Aorta (tissue), 5 donors: ENCODE results near the gene MOB1A. TPM values are rescaled to one million over a fixed set of nuclear protein-coding genes. Genes with fewer than 3 reads are reported as not detected.
"Not testable (repeated sequence)": the region's sequence is repeated elsewhere in the genome, so short reads cannot be mapped to it uniquely, and the experiment has no call there.

Experiments used
- ATAC-seq: fragments of 200-7000 bp; cut with Tn5 transposase; one replicate; pipeline ENCODE4 v1.9.1; 2022; ENCODE audit warnings: moderate library complexity; ENCODE audit not compliant: low FRiP score
- DNase-seq, 2 donors: peaks; one replicate each; pipeline ENCODE4 v3.0.0-alpha.2; 2020
- H3K27ac ChIP-seq, 2 donors: one replicate each; pipeline ENCODE4 v1.5.1; 2013; ENCODE audit warnings: low read length in 2 of 2, mild to moderate bottlenecking in 2 of 2, moderate library complexity in 2 of 2, control low read depth in 1 of 2, inconsistent platforms in 1 of 2, low read depth in 1 of 2
- H3K27me3 ChIP-seq, 2 donors: one replicate each; pipeline ENCODE4 v1.6.1; 2013; ENCODE audit warnings: control low read depth in 1 of 2, low read length in 1 of 2, mild to moderate bottlenecking in 1 of 2, moderate library complexity in 1 of 2; ENCODE audit not compliant: insufficient read depth in 2 of 2, control insufficient read depth in 1 of 2
- H3K36me3 ChIP-seq, 2 donors: one replicate each; pipeline ENCODE4 v1.6.1; 2013; ENCODE audit warnings: control low read depth in 1 of 2, low read length in 1 of 2, mild to moderate bottlenecking in 1 of 2; ENCODE audit not compliant: insufficient read depth in 2 of 2, control insufficient read depth in 1 of 2
- H3K4me1 ChIP-seq, 2 donors: one replicate each; pipeline ENCODE4 v1.6.1; 2013; ENCODE audit warnings: low read length in 2 of 2, control low read depth in 1 of 2, mild to moderate bottlenecking in 1 of 2, moderate library complexity in 1 of 2; ENCODE audit not compliant: insufficient read depth in 2 of 2, control insufficient read depth in 1 of 2
- H3K4me3 ChIP-seq, 2 donors: one replicate each; pipeline ENCODE4 v1.5.1; 2013; ENCODE audit warnings: low read length in 2 of 2, control low read depth in 1 of 2, mild to moderate bottlenecking in 1 of 2
- H3K9me3 ChIP-seq: one replicate; pipeline ENCODE4 v1.6.1; 2013; ENCODE audit warnings: mild to moderate bottlenecking, low read length; ENCODE audit not compliant: control insufficient read depth
- WGBS, 2 donors: extraction: QIAGEN DNeasy Blood & Tissue Kit; methylation state at CpG; one replicate each; pipeline ENCODE4 v1.1.7; 2013; 5-methylcytosine and 5-hydroxymethylcytosine counted together
- intact Hi-C, 2 donors: fragments of 100-400 bp; cut with DNase I; formaldehyde crosslinking; loops; one replicate each; pipeline versions ENCODE4 v1.14.2 to v1.15.0; 2022
- polyA plus RNA-seq, 2 donors: library from polyadenylated mRNA; stranded (reverse); fragments of 200-250 nt; gene quantifications; one replicate each; pipeline ENCODE4 v1.2.3, GENCODE V29; 2013
- total RNA-seq, 2 donors: library from RNA; stranded (reverse); fragmentation: NEBNext Ultra II Directional; extraction: Animal tissue kit (Norgen Biotek cat#: 25700); gene quantifications; one replicate each; pipeline ENCODE4 v1.2.1, GENCODE V29; 2021
- donor health status: healthy with polysubstance abuse.
- donor health status: Bipolar disorder and iron deficiency.
- donor health status: DM: no; HTN: no; CAD: no.
- donor health status: DM: no; HTN: no; CAD: no.
- donor health status: DM: yes; HTN: yes; CAD: no.

The MOB1A gene
- total and polyA plus RNA-seq, 4 donors, result 35.7 to 105 (median 76.3) TPM

GRCh38 chr2:74221091-74221490, 42.4 kb upstream of the MOB1A start:
- intact Hi-C loops, result no loop called here
- no peak overlapping the region for H3K27ac ChIP-seq
- no peaks in the 10 kb centered on the region for H3K9me3 ChIP-seq
- no peak for ATAC-seq
- 96 to 97% methylated on average over 6 of the region's 6 CpGs for WGBS, 2 donors
- no peak for DNase-seq
- H3K36me3 ChIP-seq, result peaks cover 0 to 10% of the 10 kb centered on the region in 2 donors
- no peak overlapping the region for H3K4me3 ChIP-seq
- H3K27me3 ChIP-seq, result no peaks in the 10 kb centered on the region
- peaks cover 3% of the 10 kb centered on the region in 2 donors for H3K4me1 ChIP-seq

DNA sequence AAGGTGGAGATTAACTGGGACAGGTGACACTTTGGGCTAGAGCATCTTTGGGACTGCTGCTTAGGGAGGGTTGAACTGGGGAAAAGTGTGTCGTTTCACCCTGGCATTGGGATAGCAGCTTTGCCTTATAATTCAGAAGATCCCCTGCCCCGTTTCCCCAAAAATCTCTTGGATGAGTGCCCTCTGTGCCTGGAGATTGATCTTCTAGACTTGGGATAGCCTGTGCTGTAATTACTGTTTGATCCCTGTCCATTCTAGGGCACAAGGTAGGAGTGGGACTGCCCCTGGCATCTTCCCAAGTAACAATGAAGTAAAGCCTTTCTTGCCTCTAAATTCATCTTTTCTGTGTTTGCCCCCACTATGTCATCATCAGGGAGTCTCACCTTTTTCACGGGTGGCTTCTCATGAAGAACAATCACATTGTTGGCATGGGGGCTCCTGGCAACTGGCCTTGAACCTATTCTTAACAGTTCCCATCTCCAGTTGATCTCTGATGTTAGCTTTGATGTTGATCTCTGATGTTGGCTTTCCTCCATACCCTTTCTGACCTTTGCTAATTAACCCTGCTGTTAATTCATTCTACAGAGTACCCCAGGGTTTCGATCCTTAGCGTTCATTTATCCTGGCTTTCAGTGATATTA, 41.3 kb upstream of the MOB1A start:
- intact Hi-C loops, result no loop called here
- Histone ChIP-seq H3K9me3 (no peaks in the 10 kb centered on the region), H3K27me3 (no peaks in the 10 kb centered on the region), H3K27ac (no peak overlapping the region), H3K4me1 (peaks cover 3% of the 10 kb centered on the region in 2 donors), H3K4me3 (no peak overlapping the region), H3K36me3 (peaks cover 0 to 10% of the 10 kb centered on the region in 2 donors)
- no peak for DNase-seq
- 86 to 90% methylated on average over 5 of the region's 5 CpGs for WGBS, 2 donors
- no peak for ATAC-seq

DNA sequence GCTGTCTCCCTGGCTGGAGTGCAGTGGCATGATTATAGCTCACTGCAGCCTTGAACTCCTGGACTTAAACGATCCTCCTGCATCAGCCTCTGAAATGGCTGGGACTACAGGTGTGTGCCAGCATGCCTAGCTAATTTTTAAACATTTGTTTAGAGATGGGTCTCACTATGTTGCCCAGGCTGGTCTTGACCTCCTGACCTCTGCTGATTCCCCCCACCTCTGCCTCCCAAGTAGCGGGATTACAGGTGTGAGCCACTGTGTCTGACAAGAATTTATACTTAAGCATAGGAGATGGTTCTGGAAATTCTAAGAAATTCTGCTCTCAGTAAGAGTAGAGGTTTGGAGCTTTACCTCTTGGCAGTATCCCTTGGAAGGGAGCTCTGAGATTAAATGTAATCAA, 38.0 kb upstream of the MOB1A start:
- Histone ChIP-seq H3K27ac (no peak overlapping the region), H3K27me3 (no peaks in the 10 kb centered on the region), H3K4me3 (no peak overlapping the region), H3K4me1 (no peaks in the 10 kb centered on the region), H3K9me3 (no peaks in the 10 kb centered on the region), H3K36me3 (peaks cover 4 to 16% of the 10 kb centered on the region in 2 donors)
- DNase-seq (no peak), ATAC-seq (no peak)
- 88 to 89% methylated on average over 2 of the region's 2 CpGs for WGBS, 2 donors
- intact Hi-C loops, result no loop called here

DNA sequence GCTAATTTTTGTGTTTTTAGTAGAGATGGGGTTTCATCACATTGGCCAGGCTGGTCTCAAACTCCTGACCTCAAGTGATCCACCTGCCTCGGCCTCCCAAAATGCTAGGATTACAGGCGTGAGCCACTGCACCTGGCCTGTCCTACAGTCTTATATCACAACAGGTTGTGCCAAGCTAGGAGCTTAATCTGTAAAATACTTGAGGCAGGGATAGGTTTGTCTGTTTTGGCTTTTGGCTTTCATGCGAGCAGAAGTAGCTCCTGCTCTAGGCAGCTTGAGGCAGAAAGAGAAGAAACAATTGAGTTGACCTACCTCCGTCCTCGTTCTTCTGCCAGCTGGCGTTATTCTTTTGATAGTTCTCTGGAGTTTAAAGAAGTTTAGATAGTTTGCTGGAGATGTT, 37.1 kb upstream of the MOB1A start:
- H3K9me3 ChIP-seq, H3K4me3 ChIP-seq, H3K27me3 ChIP-seq, H3K4me1 ChIP-seq, intact Hi-C loops, ATAC-seq, DNase-seq, H3K27ac ChIP-seq: not testable (repeated sequence)
- peaks cover 6 to 16% of the 10 kb centered on the region in 2 donors for H3K36me3 ChIP-seq
- 72 to 83% methylated on average over 6 of the region's 6 CpGs for WGBS, 2 donors

- Histone ChIP-seq H3K4me3 (no peak overlapping the region), H3K36me3 (peaks cover 6 to 7% of the 10 kb centered on the region in 2 donors), H3K9me3 (no peaks in the 10 kb centered on the region), H3K27ac (no peak overlapping the region), H3K4me1 (peaks cover 1 to 4% of the 10 kb centered on the region in 2 donors), H3K27me3 (no peaks in the 10 kb centered on the region)
- 76 to 79% methylated on average over 3 of the region's 3 CpGs for WGBS, 2 donors
- ATAC-seq (no peak), DNase-seq (no peak)
- intact Hi-C loops, result no loop called here
Observed at GRCh38 chr2:74212702-74213410, 34.2 kb upstream of the MOB1A start.

DNA sequence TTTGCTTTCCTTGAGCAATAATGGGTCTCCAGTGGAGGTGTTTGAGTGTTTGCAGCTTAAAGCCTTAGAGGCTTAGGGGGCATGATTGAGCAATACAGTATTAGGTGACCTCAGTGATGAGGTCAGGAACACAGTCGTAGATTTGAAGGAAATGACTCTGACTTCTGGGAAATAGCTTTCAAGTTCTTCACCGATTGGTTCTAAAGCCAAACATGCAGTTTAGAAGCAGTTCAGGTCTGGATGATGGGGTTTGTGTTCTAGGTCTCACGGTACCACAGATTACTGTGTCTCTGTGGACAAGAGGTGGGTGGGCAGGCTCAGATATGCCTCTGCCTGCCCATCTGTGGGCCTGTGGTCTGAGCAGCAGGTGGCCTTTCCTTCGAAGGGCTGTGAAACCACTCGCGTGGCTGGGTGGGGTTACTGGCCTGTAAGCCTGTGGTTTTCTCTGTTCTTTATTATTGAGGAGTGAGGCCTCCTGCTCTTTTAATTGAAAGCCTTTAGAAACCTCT, 27.6 kb upstream of the MOB1A start:
- intact Hi-C loops, result no loop called here
- DNase-seq (no peak), ATAC-seq (peak; percentile 19)
- Histone ChIP-seq H3K27me3 (no peaks in the 10 kb centered on the region), H3K4me3 (no peak overlapping the region), H3K27ac (peak overlapping the region in 1 of 2 donors; percentile 72), H3K9me3 (no peaks in the 10 kb centered on the region), H3K4me1 (peaks cover 4 to 7% of the 10 kb centered on the region in 2 donors), H3K36me3 (peaks cover 0 to 3% of the 10 kb centered on the region in 2 donors)
- WGBS, 2 donors, result 54 to 55% methylated on average over 6 of the region's 6 CpGs

- peaks cover 4 to 7% of the 10 kb centered on the region in 2 donors for H3K4me1 ChIP-seq
- intact Hi-C loops, result no loop called here
- H3K9me3 ChIP-seq, result no peaks in the 10 kb centered on the region
- peak overlapping the region in 1 of 2 donors; percentile 45 for H3K27ac ChIP-seq
- DNase-seq (no peak), ATAC-seq (no peak)
- no peaks in the 10 kb centered on the region for H3K27me3 ChIP-seq
- 70 to 72% methylated on average over 6 of the region's 6 CpGs for WGBS, 2 donors
- H3K36me3 ChIP-seq, result peaks cover 0 to 2% of the 10 kb centered on the region in 2 donors
- H3K4me3 ChIP-seq, result no peak overlapping the region
Observed at GRCh38 chr2:74205596-74205995, 26.9 kb upstream of the MOB1A start.

- intact Hi-C loops, result no loop called here
- H3K4me1 ChIP-seq, result peaks cover 4 to 7% of the 10 kb centered on the region in 2 donors
- no peak overlapping the region for H3K27ac ChIP-seq
Observed at GRCh38 chr2:74205113-74205512, 26.4 kb upstream of the MOB1A start.

GRCh38 chr2:74204436-74204835, 25.8 kb upstream of the MOB1A start:
- Histone ChIP-seq H3K27ac (peak overlapping the region in 1 of 2 donors; percentile 72), H3K36me3 (no peaks in the 10 kb centered on the region)

More at GRCh38 chr2:74205113-74205512, 26.4 kb upstream of the MOB1A start:
- Histone ChIP-seq H3K36me3 (peaks cover 0 to 2% of the 10 kb centered on the region in 2 donors), H3K9me3 (no peaks in the 10 kb centered on the region), H3K4me3 (no peak overlapping the region), H3K27me3 (no peaks in the 10 kb centered on the region)
- DNase-seq (no peak), ATAC-seq (no peak)
- WGBS, 2 donors, result 71% methylated on average over 5 of the region's 5 CpGs

More at GRCh38 chr2:74204436-74204835, 25.8 kb upstream of the MOB1A start:
- no peaks in the 10 kb centered on the region for H3K27me3 ChIP-seq
- DNase-seq (no peak), ATAC-seq (no peak)
- H3K9me3 ChIP-seq, result no peaks in the 10 kb centered on the region
- 34 to 39% methylated on average over 3 of the region's 3 CpGs for WGBS, 2 donors
- intact Hi-C loops, result no loop called here
- H3K4me3 ChIP-seq, result no peak overlapping the region
- H3K4me1 ChIP-seq, result peaks cover 0 to 6% of the 10 kb centered on the region in 2 donors
